Measurements from ENCODE around the gene EFNA5.
"Not testable (repeated sequence)": the region's sequence is repeated elsewhere in the genome, so short reads cannot be mapped to it uniquely, and the experiment has no call there.

The EFNA5 gene

DNA sequence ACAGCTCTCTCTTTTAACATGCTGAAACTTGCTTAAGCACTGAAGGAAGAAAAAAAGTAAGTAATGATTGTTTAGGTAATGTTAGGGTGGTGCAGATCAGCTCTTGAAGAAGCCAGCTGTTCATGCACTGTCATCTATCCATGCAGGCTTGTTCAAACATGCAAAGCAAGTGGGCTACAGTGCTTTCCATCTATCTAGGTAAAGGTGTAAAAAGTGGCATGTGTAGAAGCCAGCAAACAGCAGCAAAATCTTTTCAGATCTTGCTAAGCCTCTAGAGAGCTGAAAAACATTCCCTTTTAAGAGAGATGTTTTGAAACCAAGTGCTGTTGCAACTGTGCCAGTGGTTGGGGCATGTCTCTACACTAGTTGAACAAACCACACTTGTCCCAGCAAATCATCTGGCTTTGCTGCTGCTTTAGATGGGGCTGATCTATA is 214.4 kb downstream of the EFNA5 start:
- DNase-seq = peak in 2 of 3 experiments; percentile 50

DNA sequence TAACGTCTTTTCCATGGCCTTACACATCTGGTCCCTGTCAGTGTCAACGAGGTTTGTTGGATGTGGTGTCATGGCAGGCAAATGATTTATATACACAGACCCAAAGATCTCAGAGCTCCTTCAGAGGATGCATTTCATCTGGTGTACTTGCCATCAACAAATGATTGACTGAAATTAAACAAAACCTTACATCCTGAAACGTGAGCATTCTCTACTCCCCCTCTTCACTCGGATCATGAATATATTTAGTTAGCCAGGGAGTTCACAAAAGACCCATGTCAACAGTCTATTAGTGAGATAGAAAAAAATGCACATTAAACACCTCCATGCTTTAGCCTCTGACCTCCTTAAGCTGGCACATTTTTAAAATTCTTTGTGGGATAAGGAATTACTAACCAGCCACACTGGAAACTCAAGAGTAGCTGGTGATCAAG is 215.6 kb downstream of the EFNA5 start:
- DNase-seq = peak in 2 of 3 experiments; percentile 6 to 36

GRCh38 chr5:107451827-107452226 is 218.9 kb downstream of the EFNA5 start:
- not testable (repeated sequence) for DNase-seq

DNA sequence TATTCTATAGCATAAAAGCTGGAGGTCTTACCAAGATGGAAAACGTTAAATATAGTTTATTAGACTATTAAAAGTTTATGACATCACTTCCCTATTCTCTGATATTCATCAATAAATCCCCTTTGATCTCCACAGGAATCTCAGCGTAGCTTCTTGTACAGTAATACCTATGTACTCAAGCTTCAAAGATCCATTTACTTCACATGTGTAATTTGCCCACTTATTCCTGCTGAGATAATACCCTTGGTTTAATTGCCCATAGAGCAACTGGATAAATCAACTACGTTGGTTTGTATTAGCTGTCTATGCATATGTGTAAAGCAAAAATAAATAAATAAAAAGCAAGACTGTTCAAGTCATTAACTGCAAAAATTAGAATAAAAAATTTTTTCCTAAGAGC is 219.7 kb downstream of the EFNA5 start:
- DNase-seq = peak in 2 of 3 experiments; percentile 66 to 96

DNA sequence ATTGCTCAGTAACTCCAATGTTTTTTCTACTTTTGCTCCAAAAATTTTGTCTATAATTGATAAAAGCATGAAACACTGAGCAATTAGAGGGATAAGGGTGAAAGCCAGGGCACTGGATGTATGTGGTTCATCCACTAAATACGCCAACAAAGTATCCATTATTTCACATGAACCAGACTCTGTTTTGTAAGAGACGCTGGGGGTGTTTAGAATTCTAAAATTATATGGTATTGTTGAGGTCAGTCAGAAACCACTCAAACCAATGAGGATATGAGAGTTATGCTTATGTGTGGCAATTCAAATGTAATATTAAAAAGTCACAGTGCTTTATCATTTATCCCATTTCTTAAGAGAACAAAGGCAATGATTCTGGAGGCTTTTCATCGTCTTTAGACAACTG is 220.2 kb downstream of the EFNA5 start:
- DNase-seq = no peak

DNA sequence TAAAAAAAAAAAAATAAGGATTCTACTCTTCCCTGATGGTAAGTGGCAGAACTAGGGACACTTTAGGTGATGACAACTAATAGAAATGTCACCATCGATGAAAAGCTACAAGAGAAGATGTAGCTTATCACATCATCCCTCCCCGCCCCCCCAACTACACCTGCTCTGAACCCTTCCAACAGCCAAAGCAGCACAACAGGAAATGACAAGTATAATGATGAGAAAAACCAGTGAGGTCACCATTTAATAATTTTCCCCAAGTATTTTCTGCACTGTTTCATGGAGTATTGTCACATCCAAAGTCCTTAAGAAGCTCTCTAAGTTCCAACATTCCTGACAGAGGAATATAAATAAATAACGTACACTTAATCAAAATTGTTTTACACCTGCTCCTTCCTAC is 221.4 kb downstream of the EFNA5 start:
- no peak for DNase-seq

DNA sequence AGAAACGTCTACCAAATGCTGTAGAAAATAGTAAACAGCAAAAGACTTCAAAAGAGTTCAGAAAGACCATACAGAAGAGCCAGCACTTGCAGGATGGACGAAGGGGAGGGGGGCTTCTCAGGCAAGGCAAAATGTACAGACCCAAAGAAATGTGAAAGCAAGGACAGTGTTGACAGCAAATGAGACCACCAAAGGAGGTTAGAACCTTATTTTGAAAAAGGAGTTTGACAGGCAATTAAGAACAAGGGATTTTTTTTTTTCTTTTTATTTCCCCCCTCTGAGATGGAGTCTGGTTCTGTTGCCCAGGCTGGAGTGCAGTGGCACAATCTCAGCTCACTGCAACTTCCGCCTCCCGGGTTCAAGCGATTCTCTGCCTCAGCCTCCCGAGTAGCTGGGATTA is 223.2 kb downstream of the EFNA5 start:
- no peak for DNase-seq

- no peak for DNase-seq
These were observed 223.8 kb downstream of the EFNA5 start for GRCh38 chr5:107446972-107447371.

DNA sequence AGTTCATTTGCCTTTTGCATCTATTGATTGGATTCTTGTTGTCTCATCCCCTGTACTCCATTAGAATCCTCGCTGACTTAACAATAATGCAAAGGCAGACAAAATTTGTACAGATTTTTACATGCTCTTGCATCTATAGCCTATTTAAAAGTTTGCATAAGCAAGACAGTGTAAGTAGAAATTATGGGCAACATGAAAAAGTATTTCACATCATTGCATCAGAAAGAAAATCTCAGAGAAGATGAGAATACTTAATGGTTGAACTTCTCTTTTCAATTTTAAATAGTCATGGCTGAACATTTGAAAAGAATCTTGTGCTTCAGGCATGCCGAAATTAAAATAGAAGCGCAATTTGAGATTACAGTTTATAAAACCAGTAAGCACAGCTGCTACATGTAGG is 226.4 kb downstream of the EFNA5 start:
- no peak for DNase-seq

GRCh38 chr5:107443897-107444296 is 226.8 kb downstream of the EFNA5 start:
- DNase-seq = no peak

- DNase-seq = no peak
These were observed 228.3 kb downstream of the EFNA5 start for GRCh38 chr5:107442452-107442851.

DNA sequence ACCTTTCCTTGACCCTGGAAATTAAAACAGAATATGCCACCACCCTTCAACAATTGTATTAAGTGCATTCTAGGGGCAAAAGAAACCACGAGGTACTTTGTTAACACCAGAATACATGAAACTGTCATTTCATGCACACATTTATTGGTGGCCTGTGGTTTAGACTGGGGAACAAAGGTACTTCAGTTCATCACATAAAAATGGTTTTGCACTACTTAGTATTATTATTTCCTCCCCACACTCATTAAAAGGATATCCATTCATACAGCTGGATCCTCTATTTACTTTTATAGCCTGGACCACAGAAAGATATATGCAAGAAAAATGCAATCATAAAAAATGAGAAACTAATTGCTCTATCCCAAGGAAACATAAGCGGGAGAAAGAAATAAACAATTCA is 230.9 kb downstream of the EFNA5 start:
- no peak for DNase-seq

DNA sequence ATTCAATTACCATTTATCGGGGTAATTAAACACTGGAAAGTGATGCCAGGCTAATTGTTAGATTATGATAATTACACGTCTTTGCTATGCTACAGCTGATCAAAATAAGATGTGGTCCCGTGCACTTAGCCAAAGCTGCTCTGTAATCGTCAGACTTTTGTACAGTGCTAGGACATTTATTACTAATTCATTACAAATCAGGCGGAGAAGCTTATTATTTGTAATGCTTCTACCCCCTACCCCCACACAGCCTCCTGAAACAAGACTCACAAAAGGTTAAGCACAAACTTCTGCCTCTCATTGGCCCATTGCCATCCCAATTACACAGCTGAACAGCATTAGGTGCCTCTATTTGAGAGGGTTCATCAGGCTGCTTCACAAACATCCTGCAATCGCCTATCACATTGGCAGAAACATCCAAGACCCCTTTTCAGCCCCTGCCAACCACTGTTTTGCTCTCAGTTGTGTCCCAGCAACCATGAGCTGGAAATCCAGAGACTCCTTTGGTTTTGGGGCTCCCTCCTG is 232.7 kb downstream of the EFNA5 start:
- DNase-seq = peak in 1 of 3 experiments; percentile 44

GRCh38 chr5:107437154-107437553 is 233.6 kb downstream of the EFNA5 start:
- no peak for DNase-seq

DNA sequence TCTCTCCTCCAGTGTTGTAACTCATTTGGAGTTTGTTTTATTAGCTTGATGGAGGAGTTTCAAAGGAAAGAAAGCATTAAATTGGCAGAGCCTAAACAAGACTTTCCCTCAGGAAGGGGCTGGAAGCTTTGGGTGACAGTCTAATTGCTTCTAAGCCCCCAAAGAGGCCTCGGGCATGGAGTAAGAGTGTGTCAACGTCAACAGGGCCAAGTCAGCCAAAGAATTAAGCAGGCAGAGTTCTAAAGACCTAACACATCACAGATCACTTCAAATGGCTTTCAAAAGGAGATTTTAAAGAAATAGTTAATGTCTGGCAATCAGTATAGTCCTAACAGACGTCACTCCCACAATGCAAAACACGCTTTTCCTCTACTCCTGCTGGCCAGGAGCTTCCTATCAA is 234.5 kb downstream of the EFNA5 start:
- DNase-seq = no peak

DNA sequence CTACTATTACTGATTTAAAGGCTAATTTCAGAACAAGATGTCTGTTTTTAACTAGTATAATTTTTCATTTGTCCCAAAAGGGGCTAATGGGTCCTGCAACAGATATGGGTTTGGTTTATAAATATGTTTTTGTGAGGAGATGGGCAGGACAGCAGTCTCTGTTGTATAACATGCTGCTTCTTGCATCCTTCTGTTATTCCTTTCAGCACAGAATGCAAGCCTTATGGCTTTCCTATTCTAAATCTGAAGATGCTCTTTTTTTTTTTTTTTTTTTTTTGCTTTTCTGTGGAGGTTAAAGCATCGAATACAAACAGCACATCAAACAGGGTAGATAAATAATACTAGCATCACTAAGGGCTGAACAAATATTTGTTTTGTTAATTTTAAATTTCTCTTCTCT is 235.7 kb downstream of the EFNA5 start:
- DNase-seq = no peak

- DNase-seq = not testable (repeated sequence)
These were observed 237.1 kb downstream of the EFNA5 start for GRCh38 chr5:107433646-107434045.

DNA sequence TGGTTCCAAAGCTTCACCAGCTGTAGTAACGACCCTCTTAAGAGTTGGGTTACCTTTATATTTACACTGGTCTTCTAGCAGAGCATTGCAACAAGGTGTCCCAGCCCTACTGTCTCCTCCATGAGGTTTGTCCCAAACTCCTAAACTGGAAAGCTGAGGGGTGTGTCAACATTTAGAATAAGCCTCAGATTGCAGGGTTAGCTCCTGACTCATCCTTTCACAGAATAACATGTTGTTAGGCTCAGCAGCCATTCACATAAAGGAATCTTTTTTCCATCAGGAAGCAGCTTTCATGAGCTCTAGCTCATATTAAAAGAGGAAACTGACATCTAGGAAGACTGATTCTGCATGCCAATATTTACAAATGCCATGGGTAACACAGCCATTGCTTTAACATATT is 238.7 kb downstream of the EFNA5 start:
- no peak for DNase-seq

DNA sequence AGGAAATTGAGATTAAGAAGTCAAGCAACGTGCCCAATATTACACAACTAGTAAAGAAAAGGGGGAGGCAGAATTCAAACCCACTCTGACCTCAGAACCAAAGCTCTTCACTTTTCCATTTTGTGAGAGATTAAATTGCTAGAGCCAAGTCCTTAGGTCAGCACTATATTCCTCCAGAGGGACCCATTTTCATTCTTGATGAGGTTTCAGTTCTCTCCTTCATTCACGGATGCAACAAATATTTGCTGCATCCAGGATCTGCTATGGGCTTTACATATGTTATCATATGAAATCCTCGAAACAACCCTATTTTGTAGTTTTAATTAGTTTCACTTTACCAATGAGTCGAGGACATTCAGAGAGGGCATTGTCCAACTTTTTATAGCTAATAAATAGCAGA is 239.2 kb downstream of the EFNA5 start:
- no peak for DNase-seq

DNA sequence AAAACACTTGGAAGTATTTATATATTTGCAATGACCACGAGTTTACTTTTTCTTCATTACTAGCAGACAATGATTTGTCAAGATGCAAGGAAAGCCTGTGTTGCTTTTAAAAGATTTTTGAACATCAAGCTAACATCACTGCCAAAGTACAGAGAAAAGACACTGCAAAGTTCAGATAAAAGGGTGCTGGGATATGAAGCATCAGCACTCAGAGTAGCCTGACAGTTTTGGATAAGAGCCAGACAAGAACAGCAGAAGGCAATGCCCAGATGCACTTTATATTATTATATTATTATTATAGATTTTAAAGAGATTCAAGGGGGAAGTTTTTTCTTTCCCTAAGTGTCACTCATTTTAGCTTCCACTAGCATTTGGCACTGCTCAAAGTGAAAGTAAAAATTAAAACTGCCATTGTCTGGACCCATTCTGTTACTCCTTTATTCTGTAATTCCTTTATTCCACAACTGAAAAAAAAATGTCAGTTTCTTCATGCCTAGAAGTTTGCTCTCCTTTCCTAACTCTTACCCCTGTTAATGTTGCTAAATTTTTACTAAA is 240.6 kb downstream of the EFNA5 start:
- no peak for DNase-seq

- DNase-seq = no peak
These were observed 242.4 kb downstream of the EFNA5 start for GRCh38 chr5:107428303-107428813.

DNA sequence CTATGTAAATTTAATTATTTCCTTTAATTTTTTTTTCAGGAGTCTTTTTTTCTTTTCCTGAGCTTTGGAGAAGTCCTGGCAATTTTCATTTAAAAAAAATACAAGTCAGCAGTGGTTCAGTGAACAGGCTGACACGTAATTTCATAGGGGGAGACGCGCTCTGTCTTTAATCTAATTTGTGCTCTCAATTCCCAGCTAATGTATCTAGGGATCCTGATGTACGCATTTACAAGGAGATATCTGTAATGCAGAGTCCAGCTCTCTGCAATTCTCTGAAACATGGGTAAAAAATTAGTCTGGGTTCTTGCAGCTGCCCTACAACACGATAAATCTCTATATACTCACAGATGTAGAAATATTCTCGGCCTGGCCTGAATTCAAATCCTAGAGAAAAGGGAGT is 243.9 kb downstream of the EFNA5 start:
- DNase-seq = no peak

DNA sequence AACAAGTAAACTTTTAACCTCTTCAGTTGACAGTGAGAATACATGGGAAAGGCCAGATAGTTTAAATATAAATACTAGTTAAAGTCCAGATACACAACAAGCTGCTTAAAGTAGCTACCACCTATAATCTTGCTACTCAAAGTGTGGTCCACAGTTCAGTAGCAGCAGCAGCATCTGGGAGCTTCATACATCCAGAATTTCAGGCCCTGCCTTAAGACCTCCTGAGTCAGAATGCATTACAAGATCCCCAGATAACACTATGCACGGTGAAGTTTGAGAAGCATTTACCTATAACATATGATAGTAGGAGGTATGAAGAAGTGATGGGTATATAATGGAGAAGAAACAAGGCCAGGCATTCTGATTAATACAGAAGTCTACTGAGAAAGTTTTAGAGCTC is 244.5 kb downstream of the EFNA5 start:
- DNase-seq = no peak

- no peak for DNase-seq
These were observed 245.2 kb downstream of the EFNA5 start for GRCh38 chr5:107425541-107426031.

GRCh38 chr5:107424491-107424890 is 246.2 kb downstream of the EFNA5 start:
- no peak for DNase-seq
